ENCODE data around the gene HPCAL1.

Gene HPCAL1

DNA sequence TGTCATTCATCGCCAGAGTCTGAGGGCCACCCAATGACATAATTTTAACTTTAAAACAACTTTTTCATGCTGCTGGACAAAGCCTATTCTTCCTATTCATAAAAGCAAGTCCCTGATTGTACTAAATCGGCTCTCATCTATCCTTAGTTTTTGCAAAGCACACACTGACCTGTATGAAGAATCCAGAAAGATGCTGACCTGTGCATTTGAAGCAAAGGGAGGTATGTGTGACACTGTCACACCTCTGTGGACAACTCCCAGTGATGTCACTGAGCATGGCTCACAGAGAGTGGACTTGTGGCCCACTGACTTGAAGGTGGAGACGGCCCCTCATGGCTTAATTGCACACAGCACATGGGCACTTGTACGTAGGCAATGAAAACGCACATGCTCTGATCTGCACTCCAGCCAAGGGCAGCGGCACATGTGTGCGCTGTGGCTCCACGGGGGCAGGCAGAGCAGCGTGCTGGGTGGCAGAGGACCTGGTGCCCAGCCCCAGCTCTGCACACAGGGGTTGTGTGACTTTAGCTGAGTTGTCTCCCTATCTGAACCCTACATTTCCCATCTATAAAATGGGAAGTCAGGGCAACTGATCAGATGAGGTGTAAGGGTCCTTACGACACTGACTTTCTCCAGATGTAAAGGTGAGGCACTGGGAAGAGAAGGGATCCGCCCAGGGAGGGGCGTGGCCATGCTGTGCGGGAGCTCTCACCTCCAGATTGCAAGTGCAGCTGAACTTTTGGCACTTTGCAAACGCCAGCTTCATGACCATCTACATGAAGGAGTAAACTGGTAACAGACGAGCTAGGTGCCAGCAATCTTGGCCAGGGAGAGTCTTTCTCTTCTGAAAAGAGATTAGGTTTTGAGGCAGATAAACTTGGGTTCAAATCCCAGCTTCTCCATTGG is 159.7 kb downstream of the HPCAL1 start:
- no peak for DNase-seq (ENCODE audit: low read depth in 2 of 2)

DNA sequence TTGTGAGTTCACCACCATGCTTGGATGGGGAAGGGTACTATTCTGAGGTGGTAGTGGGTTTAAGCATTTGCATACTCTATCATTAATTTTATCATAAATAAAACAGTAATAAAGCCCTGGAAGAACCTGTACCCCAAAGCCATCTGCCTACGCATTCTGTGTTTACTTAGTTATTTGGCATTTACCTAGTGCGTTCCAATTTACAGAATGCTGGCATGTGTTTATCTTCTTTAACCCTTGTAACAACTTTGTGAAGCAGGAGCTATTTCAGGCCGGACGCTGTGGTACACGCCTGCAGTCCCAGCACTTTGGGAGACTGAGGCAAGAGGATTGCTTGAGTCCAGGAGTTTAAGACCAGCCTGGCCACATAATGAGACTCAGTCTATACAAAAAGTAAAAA is 163.2 kb downstream of the HPCAL1 start:
- no peak for DNase-seq (ENCODE audit: low read depth in 2 of 2)

GRCh38 chr2:10466801-10467200 is 164.1 kb downstream of the HPCAL1 start:
- no peak for DNase-seq (ENCODE audit: low read depth in 2 of 2)

- DNase-seq (ENCODE audit: low read depth in 2 of 2) = no peak
Measured at GRCh38 chr2:10467401-10467800, 164.7 kb downstream of the HPCAL1 start.

DNA sequence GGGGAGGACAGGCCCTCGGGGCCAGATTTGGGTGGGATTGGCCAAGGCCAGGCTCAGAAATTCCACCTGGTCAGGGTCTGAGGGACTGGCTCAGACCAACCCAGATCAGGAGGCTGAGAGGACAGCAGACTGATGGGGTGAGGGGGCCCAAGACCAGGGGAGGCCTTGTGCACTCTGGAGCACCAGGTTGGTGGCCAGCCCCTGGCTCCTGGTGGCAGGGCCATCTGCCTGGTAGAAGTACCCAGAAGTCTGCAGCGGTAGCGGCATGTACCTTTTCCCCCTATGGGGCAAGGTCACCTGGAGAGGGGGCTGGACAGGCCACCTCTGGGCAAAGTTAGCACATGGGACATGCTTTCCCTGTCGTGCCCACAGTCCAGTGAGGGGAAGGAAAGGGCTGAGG is 166.6 kb downstream of the HPCAL1 start:
- no peak for DNase-seq (ENCODE audit: low read depth in 2 of 2)

DNA sequence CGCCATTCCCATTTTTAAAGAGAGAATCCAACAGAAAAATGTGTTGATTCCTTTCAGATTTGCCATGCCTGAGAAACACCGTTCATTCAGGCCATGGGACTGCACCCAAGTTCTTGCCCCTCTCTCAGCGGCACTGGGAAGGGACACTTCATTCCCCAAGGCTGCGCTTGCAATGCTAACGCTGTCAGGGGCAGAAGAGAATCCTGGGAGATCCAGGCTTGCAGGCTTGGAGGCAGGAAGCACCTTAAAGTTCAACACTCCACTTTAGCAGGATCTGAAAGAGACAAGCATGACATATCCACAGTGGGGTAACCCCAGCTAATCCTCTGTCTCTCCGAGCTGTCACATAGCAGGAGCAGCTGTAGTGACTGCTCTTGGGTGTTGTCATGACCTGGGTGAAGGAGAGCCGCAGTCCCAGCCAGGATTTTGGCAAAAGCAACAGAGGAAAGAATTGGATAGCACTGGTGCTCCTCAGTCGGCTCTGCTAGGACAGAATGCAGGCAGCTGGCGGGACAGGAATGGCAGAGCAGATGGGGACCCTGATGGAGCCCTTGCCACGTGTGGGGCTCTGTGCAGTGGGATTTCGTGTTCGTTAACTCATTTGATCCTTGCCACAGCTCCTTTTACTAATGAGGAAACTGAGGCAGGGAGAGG is 167.4 kb downstream of the HPCAL1 start:
- no peak for DNase-seq (ENCODE audit: low read depth in 2 of 2)

DNA sequence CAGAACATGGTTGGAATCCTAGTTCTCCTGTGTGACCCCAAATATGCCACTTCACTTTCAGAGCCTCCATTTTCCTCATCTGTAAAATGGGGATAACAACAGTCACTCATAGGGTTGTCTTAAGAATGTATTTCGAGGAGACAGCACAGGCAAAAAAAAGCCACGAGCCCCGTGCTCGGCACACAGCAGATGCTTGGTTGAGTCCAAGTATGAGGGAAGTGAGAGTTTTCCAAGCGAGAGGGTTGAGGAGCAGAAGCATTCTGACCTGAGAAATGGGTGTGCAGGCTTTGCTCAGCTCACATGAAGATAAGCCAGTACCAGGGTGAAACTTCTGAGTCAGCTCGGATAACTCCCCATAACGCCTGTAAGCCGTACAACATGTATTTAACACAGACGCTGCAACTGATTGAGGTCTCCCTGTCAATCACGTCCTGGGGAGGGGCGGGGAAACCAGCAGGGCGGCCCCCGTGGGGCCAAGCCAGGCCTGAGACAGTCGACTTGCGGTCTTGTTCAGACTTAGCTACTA is 168.4 kb downstream of the HPCAL1 start:
- no peak for DNase-seq (ENCODE audit: low read depth in 2 of 2)

GRCh38 chr2:10471955-10472354 is 169.3 kb downstream of the HPCAL1 start:
- no peak for DNase-seq (ENCODE audit: low read depth in 2 of 2)

DNA sequence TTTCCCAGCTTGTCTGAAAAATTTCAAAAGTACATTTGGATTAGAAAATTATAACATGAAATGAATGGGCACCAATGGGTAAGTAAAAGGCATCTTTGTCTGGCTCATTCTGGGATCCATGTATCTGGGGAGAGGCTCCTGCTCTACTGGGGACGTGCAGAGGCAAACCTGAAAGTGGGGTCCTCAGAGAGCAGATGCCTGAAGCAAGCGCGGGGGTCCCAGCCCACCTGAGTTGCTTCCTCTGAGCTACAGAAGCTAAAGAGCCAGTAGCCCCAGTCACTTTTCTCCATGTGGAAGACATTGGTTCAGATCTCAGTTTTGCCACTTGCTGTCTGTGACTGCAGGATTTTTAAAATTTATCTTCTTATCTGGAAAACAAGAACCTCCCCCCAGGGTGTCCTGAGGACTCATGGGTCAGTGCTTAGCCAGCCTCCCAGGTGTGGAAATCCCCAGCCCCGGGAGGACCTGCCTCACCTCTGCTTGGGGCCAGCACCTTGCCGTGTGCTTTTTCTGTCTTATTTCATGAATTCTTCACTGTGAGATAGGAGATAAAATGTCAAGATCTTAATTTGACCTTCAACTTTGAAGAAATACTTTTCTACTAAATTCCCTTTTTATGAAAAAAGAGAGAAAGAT is 170.5 kb downstream of the HPCAL1 start:
- no peak for DNase-seq (ENCODE audit: low read depth in 2 of 2)

GRCh38 chr2:10475221-10475722 is 172.6 kb downstream of the HPCAL1 start:
- DNase-seq (ENCODE audit: low read depth in 2 of 2) = no peak

DNA sequence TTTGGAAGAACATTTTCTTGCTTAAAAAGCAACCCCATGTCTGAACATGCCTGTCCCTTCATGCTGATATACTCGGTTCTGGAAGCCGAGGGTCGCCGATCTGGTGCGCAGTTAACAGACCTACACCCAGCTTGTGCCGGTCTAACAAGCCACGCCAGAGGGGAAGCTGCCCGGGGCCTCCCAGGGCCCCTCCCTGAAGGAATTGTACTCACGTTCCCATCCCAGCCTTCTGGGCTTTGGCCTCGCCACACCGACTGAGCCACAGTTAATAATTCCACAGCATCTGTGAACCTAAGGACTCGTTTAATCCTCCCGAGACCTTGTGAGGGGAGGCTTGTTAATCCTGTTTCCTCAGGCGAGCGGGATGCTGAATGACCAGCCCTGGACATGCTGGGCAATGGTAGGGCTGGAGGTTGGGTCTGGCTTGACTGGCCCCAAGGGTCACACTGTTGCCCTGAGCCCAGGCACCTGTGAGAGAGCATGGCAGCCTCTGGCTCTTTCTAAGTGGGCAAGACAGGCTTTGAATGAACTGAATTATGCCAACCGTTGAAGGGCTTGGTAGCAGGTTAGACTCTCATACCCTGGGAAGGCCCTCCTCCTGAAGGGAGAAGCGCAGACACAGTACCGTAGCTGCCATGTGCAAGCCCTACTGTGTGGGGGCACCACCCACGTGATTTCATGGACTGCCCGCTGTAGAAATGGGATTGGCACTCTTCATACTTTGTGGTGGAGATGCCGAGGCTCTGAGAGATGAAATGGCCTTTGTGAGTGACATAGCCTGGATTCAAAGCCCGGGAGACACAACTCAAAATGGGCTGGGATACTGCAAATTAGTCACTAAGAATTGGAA is 173.3 kb downstream of the HPCAL1 start:
- no peak for DNase-seq (ENCODE audit: low read depth in 2 of 2)

DNA sequence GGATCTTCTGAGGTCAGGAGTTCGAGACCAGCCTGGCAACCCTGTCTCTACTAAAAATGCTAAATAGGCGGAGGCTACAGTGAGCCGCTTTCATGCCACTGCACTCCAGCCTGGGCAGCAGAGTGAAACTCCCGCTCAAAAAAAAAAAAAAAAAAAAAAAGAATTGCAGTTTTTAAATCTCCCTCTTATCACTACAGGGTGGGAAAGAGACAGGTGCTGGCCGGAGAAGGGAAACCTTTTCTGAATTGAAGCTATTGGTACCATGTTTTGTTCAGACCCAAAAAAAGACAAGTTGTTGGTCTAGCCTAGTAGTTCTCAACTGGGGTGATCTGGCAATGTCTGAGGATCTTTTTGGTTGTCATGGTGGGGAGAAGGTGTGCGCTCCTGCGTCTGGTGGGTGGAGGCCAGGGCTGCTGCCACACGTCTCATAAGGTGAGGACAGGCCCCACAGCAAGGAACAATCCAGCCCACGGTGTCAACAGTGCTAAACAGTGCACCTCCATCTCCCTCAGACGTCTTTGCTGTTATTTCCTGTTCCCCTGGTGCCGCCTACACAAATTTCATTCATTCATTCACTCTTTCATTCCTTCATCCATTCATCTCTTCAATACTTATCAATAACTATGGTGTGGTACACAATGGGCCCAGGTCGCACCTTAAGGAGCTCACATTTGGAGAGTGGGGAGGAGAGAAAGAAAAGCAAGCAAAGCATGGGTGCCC is 174.2 kb downstream of the HPCAL1 start:
- no peak for DNase-seq (ENCODE audit: low read depth in 2 of 2)
